Transverse colon (tissue), 4 donors: ENCODE measurements around the gene CD9. TPM values are rescaled to one million over a fixed set of nuclear protein-coding genes. Genes with fewer than 3 reads are reported as not detected.

Source experiments
- DNase-seq: peaks from one replicate; pipeline ENCODE4 v3.0.0-alpha.2; 2019
- H3K27ac ChIP-seq, 4 donors: fragments of 200-600 bp; sonication (generic); 2 replicates each; pipeline ENCODE4 v1.5.1; 2016 to 2018; ENCODE audit warnings: inconsistent platforms in 4 of 4
- H3K27me3 ChIP-seq: fragments of 200-600 bp; sonication (generic); 2 replicates; pipeline ENCODE4 v1.5.1; 2017; ENCODE audit warnings: inconsistent platforms
- H3K36me3 ChIP-seq, 4 donors: fragments of 200-600 bp; sonication (generic); 2 replicates each; pipeline ENCODE4 v1.5.1; 2017 to 2019; ENCODE audit warnings: inconsistent platforms in 4 of 4
- H3K4me1 ChIP-seq, 4 donors: fragments of 200-600 bp; sonication (generic); 2 replicates each; pipeline ENCODE4 v1.5.1; 2017 to 2020; ENCODE audit warnings: inconsistent platforms in 4 of 4
- H3K4me3 ChIP-seq, 4 donors: fragments of 200-600 bp; sonication (generic); 1 replicate in 1 of 4; 2 replicates in 3 of 4; pipeline versions ENCODE4 v1.5.1 to v1.6.1; 2017 to 2019; ENCODE audit warnings: inconsistent platforms in 4 of 4
- H3K9me3 ChIP-seq, 2 donors: fragments of 200-600 bp; sonication (generic); 2 replicates each; pipeline ENCODE4 v1.5.1; 2017 to 2019; ENCODE audit warnings: inconsistent platforms in 2 of 2
- EP300 ChIP-seq: sonication (generic); formaldehyde crosslinking; IDR thresholded peaks from one replicate; pipeline ENCODE4 v1.6.1; 2017; ENCODE audit warnings: antibody characterized with exemption, low read depth
- POLR2A ChIP-seq: fragments of 450-650 bp; IDR thresholded peaks from one replicate; pipeline ENCODE4 v1.6.1; 2016; ENCODE audit warnings: antibody characterized with exemption, mild to moderate bottlenecking, moderate library complexity
- POLR2AphosphoS5 ChIP-seq, 3 donors: sonication (generic); formaldehyde crosslinking; IDR thresholded peaks; one replicate each; pipeline ENCODE4 v1.6.1; 2016; ENCODE audit warnings: antibody characterized with exemption in 3 of 3
- WGBS, 2 donors: methylation state at CpG; one replicate each; pipeline ENCODE4 v1.1.5; 2018; ENCODE audit warnings: low coverage in 1 of 2; 5-methylcytosine and 5-hydroxymethylcytosine counted together
- in situ Hi-C, 4 donors: fragments of 200-750 bp; cut with MboI; loops; one replicate each; pipeline versions ENCODE4 v1.15.0 to v1.15.1; 2017; ENCODE audit warnings: low sequenced_read_pairs in 3 of 4, low pct_ligation_motif_present in 1 of 4, low pct_unique_long_range_greater_than_20kb in 1 of 4
- intact Hi-C: fragments of 100-400 bp; cut with DNase I; formaldehyde crosslinking; loops from one replicate; pipeline ENCODE4 v1.15.1; 2023; ENCODE audit warnings: low total_unique reads
- total RNA-seq, 4 donors: library from RNA; depleted of rRNA; stranded (reverse); fragments of >200 nt; gene quantifications; one replicate each; pipeline ENCODE4 v1.1.0, GENCODE V29; 2016
- TF ChIP-seq, protein P1 (sequence below), 5 experiments: fragments of 200-600 bp in 3 of 5; fragments of 450-650 bp in 2 of 5; sonication (generic) in 3 of 5; IDR thresholded peaks; 1 replicate in 2 of 5; 2 replicates in 3 of 5; pipeline ENCODE4 v1.5.1; 2016 to 2017; ENCODE audit warnings: antibody characterized with exemption in 5 of 5, inconsistent platforms in 3 of 5, mild to moderate bottlenecking in 2 of 5, moderate library complexity in 1 of 5

Gene CD9
- total RNA-seq, 4 donors from 2014 or later = 207 to 668 (median 481) TPM

DNA sequence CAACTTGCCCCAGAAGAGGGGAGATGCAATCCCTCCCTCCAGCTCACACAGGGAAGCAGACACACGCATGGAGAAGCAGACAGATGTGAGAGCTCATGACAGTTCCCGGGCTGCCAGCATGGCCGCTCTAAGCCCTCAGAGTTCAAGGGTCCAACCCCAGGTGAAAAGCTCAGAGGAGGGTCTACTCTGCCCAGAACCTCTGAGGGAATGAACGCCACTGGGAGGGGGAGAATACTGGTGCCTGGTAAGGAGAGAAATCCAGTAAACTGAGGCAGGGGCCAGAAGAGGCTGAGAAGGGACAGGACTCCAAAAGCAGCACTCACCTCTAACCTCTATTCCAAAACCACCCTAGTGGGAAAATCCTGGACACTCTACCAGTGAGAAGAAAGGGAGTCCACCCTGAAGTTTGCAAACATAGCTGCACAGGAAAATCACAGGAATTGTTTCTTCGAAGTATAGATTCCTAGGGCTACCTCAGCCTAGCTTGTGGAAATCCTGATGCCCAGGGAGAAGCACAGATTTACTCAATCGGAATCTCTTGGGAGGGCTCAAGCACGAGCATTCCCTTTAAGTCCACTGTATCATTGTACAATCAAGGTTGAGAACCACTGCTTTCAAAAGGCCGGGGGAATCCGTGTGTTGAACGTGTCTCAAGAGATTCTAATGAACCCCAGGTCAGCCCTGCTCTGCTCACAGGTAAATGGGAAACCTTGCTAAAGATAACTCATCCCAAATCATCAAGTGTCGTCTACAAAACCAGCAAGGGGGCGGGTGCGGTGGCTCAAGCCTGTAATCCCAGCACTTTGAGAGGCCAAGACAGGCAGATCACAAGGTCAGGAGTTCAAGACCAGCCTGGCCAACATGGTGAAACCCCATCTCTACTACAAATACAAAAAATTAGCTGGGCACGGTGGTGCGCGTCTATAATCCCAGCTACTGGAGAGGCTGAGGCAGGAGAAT is 76.0 kb downstream of the CD9 start:
- Histone ChIP-seq H3K4me3 (no peak overlapping the region), H3K4me1 (peaks cover 26 to 35% (median 31%) of the 10 kb centered on the region in 4 donors), H3K36me3 (no peaks in the 10 kb centered on the region), H3K9me3 (no peaks in the 10 kb centered on the region), H3K27me3 (no peaks in the 10 kb centered on the region), H3K27ac (no peak overlapping the region)
- no peak for DNase-seq
- intact Hi-C loops (no loop called here), in situ Hi-C loops (loop anchor here in 2 of 4 donors (5.0 kb wide), 2 partner anchors 74 to 79 kb away; partner anchors contain the start of gene CD9 (in 1 of the 2))
- 73 to 80% methylated on average over 2 to 15 of the region's 16 CpGs for WGBS, 2 donors
- TF ChIP-seq POLR2A (no peak), POLR2AphosphoS5 (IDR thresholded peaks at IDR 0.05) (no peak)
- TF ChIP-seq, protein P1, sequence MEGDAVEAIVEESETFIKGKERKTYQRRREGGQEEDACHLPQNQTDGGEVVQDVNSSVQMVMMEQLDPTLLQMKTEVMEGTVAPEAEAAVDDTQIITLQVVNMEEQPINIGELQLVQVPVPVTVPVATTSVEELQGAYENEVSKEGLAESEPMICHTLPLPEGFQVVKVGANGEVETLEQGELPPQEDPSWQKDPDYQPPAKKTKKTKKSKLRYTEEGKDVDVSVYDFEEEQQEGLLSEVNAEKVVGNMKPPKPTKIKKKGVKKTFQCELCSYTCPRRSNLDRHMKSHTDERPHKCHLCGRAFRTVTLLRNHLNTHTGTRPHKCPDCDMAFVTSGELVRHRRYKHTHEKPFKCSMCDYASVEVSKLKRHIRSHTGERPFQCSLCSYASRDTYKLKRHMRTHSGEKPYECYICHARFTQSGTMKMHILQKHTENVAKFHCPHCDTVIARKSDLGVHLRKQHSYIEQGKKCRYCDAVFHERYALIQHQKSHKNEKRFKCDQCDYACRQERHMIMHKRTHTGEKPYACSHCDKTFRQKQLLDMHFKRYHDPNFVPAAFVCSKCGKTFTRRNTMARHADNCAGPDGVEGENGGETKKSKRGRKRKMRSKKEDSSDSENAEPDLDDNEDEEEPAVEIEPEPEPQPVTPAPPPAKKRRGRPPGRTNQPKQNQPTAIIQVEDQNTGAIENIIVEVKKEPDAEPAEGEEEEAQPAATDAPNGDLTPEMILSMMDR (IDR thresholded peaks at IDR 0.05) = no peak

DNA sequence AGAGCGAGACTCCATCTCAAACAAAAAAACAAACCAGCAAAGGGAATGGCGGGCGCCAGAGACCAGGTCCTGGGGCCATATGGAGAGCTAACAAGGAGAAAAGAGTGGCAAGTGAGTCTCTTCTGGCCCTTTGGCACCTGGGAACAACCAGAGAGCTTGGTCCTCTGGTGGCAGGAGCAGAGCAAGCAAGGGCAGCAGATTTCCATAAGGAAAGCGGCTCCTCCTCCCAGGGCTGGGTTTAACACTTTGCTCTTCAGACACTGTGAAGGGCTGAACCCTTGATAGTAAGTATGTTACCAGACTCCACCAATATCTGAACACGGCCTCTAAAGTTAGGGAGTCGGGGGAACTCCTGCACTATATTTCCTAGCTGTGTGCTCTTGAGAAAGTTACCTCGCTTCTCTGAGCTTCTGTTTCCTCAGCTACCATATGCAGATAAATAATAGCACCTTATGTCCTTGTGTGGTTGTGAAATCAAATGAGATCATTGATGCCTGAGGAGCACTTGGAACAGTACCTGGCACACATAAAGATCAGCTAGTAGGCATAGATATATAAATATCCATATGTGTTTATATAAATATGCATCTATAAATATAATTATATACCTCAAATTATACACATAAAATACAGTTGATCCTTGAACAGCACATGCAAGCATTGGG is 76.9 kb downstream of the CD9 start:
- no peak for TF ChIP-seq POLR2A
- TF ChIP-seq POLR2AphosphoS5 (IDR thresholded peaks at IDR 0.05) = peak in 1 of 3 donors; percentile 12
- no peak for TF ChIP-seq EP300
- TF ChIP-seq, protein P1 (IDR thresholded peaks at IDR 0.05) = peak in 4 of 5 experiments; percentile 21 to 56 (median 36)
- Histone ChIP-seq H3K4me1 (peaks cover 26 to 35% (median 31%) of the 10 kb centered on the region in 4 donors), H3K27ac (peak overlapping the region; percentile 91 to 95 (median 92)), H3K27me3 (no peaks in the 10 kb centered on the region), H3K4me3 (no peak overlapping the region), H3K36me3 (no peaks in the 10 kb centered on the region), H3K9me3 (no peaks in the 10 kb centered on the region)
- DNase-seq = peak; percentile 43
- WGBS, 2 donors = 0 to 58% methylated on average over 1 to 7 of the region's 7 CpGs
- intact Hi-C loops (no loop called here), in situ Hi-C loops (loop anchor here in 2 of 4 donors (5.0 kb wide), 2 partner anchors 75 to 80 kb away; partner anchors contain the start of gene CD9 (in 1 of the 2))

DNA sequence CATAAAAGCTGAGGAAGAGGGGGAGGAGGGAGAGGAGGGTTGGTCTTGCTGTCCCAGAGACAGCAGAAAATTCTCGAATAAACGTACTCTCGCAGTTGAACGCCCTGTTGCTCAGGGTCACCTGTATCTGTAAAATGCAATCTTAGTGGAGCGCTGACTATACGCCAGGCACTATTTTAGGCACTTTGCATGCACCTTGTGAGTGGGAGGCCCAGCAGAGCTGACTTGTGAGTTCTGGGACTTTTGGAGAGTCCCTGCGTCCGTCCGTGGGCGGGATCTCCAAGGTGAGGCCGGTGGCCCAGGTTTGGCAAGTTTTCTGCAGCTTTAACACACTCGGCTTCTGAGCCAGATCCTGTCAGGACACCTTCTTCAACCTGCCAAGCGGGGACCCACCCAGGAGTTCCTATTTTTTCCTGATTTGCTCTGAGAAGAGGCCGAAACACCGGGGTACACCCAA is 77.8 kb downstream of the CD9 start:
- DNase-seq = peak; percentile 68
- in situ Hi-C loops = loop anchor here in 2 of 4 donors (5.0 kb wide), 2 partner anchors 76 to 81 kb away; partner anchors contain the start of gene CD9 (in 1 of the 2)
- H3K9me3 ChIP-seq = no peaks in the 10 kb centered on the region
- peak overlapping the region; percentile 36 to 52 (median 42) for H3K4me3 ChIP-seq
- H3K27me3 ChIP-seq = no peaks in the 10 kb centered on the region
- intact Hi-C loops = no loop called here
- H3K36me3 ChIP-seq = no peaks in the 10 kb centered on the region
- no peak for TF ChIP-seq POLR2AphosphoS5 (IDR thresholded peaks at IDR 0.05)
- no peak for TF ChIP-seq POLR2A
- no peak for TF ChIP-seq EP300
- TF ChIP-seq, protein P1 (IDR thresholded peaks at IDR 0.05) = no peak
- WGBS, 2 donors = 23 to 56% methylated on average over 6 to 11 of the region's 15 CpGs
- H3K4me1 ChIP-seq = peaks cover 26 to 35% (median 31%) of the 10 kb centered on the region in 4 donors
- H3K27ac ChIP-seq = peak overlapping the region; percentile 91 to 95 (median 92)
